ENCODE data around the gene CRACDL.

The CRACDL gene

GRCh38 chr2:98810588-98810928, 125.5 kb downstream of the CRACDL start:
- no peak for TF ChIP-seq CTCF (IDR thresholded peaks at IDR 0.05; ENCODE audit: low read depth, low read length)

GRCh38 chr2:98809878-98810587, 126.0 kb downstream of the CRACDL start:
- H3K36me3 ChIP-seq: no peaks in the 10 kb centered on the region
- no peaks in the 10 kb centered on the region for H3K27me3 ChIP-seq
- no peak for TF ChIP-seq CTCF (IDR thresholded peaks at IDR 0.05; ENCODE audit: low read depth, low read length)
- no peaks in the 10 kb centered on the region for H3K9me3 ChIP-seq
- H3K4me1 ChIP-seq: no peaks in the 10 kb centered on the region
- H3K4me3 ChIP-seq (ENCODE audit: low read depth, low read length): no peak overlapping the region
- no peak for DNase-seq

More at GRCh38 chr2:98810588-98810928, 125.5 kb downstream of the CRACDL start:
- no peaks in the 10 kb centered on the region for H3K27me3 ChIP-seq
- no peaks in the 10 kb centered on the region for H3K9me3 ChIP-seq
- DNase-seq: no peak
- H3K36me3 ChIP-seq: no peaks in the 10 kb centered on the region
- no peak overlapping the region for H3K4me3 ChIP-seq (ENCODE audit: low read depth, low read length)
- no peaks in the 10 kb centered on the region for H3K4me1 ChIP-seq

- TF ChIP-seq CTCF (IDR thresholded peaks at IDR 0.05; ENCODE audit: low read depth, low read length): no peak
- Histone ChIP-seq H3K27me3 (no peaks in the 10 kb centered on the region), H3K36me3 (no peaks in the 10 kb centered on the region)
Measured at GRCh38 chr2:98809116-98809515, 126.9 kb downstream of the CRACDL start.

GRCh38 chr2:98808546-98808945, 127.5 kb downstream of the CRACDL start:
- no peaks in the 10 kb centered on the region for H3K9me3 ChIP-seq

More at GRCh38 chr2:98809116-98809515, 126.9 kb downstream of the CRACDL start:
- no peak overlapping the region for H3K4me3 ChIP-seq (ENCODE audit: low read depth, low read length)
- no peak for DNase-seq
- H3K9me3 ChIP-seq: no peaks in the 10 kb centered on the region
- H3K4me1 ChIP-seq: no peaks in the 10 kb centered on the region

GRCh38 chr2:98807929-98808328, 128.1 kb downstream of the CRACDL start:
- Histone ChIP-seq H3K27me3 (no peaks in the 10 kb centered on the region), H3K9me3 (no peaks in the 10 kb centered on the region), H3K4me1 (no peaks in the 10 kb centered on the region), H3K4me3 (ENCODE audit: low read depth, low read length) (no peak overlapping the region), H3K36me3 (no peaks in the 10 kb centered on the region)
- DNase-seq: no peak
- no peak for TF ChIP-seq CTCF (IDR thresholded peaks at IDR 0.05; ENCODE audit: low read depth, low read length)

More at GRCh38 chr2:98808546-98808945, 127.5 kb downstream of the CRACDL start:
- DNase-seq: no peak
- no peak overlapping the region for H3K4me3 ChIP-seq (ENCODE audit: low read depth, low read length)
- H3K36me3 ChIP-seq: no peaks in the 10 kb centered on the region
- TF ChIP-seq CTCF (IDR thresholded peaks at IDR 0.05; ENCODE audit: low read depth, low read length): no peak
- no peaks in the 10 kb centered on the region for H3K27me3 ChIP-seq
- H3K4me1 ChIP-seq: no peaks in the 10 kb centered on the region

- no peak for DNase-seq
- Histone ChIP-seq H3K36me3 (no peaks in the 10 kb centered on the region), H3K4me1 (no peaks in the 10 kb centered on the region), H3K4me3 (ENCODE audit: low read depth, low read length) (no peak overlapping the region), H3K27me3 (no peaks in the 10 kb centered on the region), H3K9me3 (no peaks in the 10 kb centered on the region)
- no peak for TF ChIP-seq CTCF (IDR thresholded peaks at IDR 0.05; ENCODE audit: low read depth, low read length)
Measured at GRCh38 chr2:98807221-98807620, 128.8 kb downstream of the CRACDL start.

All from BE2C (cell line).